Transverse colon (tissue), 3 donors: Measurements from ENCODE around the gene B4GALT2.

Experiments used
- EP300 ChIP-seq: sonication (generic); formaldehyde crosslinking; IDR thresholded peaks from one replicate; pipeline ENCODE4 v1.6.1; 2017; ENCODE audit warnings: antibody characterized with exemption, low read depth
- POLR2A ChIP-seq: fragments of 450-650 bp; IDR thresholded peaks from one replicate; pipeline ENCODE4 v1.6.1; 2016; ENCODE audit warnings: antibody characterized with exemption, mild to moderate bottlenecking, moderate library complexity
- POLR2AphosphoS5 ChIP-seq, 3 donors: sonication (generic); formaldehyde crosslinking; IDR thresholded peaks; one replicate each; pipeline ENCODE4 v1.6.1; 2016; ENCODE audit warnings: antibody characterized with exemption in 3 of 3

- TF ChIP-seq POLR2A (no peak), POLR2AphosphoS5 (IDR thresholded peaks at IDR 0.05) (no peak), EP300 (no peak)
These were observed 46.1 kb upstream of the B4GALT2 start for GRCh38 chr1:43932786-43933385.
